Measurements from ENCODE around the gene CKS1B.

The CKS1B gene

GRCh38 chr1:154945962-154946850 is 28.3 kb upstream of the CKS1B start:
- ATAC-seq (no peak), DNase-seq (no peak)

GRCh38 chr1:154948079-154948478 is 26.4 kb upstream of the CKS1B start:
- no peak for DNase-seq
- ATAC-seq: no peak

- DNase-seq: peak; percentile 72
- peak; percentile 44 for ATAC-seq
These were observed 22.4 kb upstream of the CKS1B start for GRCh38 chr1:154951901-154952657.

GRCh38 chr1:154952664-154953063 is 21.8 kb upstream of the CKS1B start:
- DNase-seq (no peak), ATAC-seq (no peak)

GRCh38 chr1:154953611-154954038 is 20.9 kb upstream of the CKS1B start:
- ATAC-seq (no peak), DNase-seq (no peak)

- ATAC-seq (no peak), DNase-seq (no peak)
These were observed 19.9 kb upstream of the CKS1B start for GRCh38 chr1:154954541-154954940.

GRCh38 chr1:154955039-154955717 is 19.3 kb upstream of the CKS1B start:
- ATAC-seq (peak; percentile 88), DNase-seq (peak; percentile 80)

- DNase-seq (peak; percentile 77), ATAC-seq (peak; percentile 48)
These were observed 18.6 kb upstream of the CKS1B start, which contains the start of gene PBXIP1 for GRCh38 chr1:154955718-154956543. Gene PBXIP1 (minus strand): TSS chr1:154956099. CDS start chr1:154953721, 2,378 bp downstream.

- ATAC-seq (no peak), DNase-seq (no peak)
These were observed 17.9 kb upstream of the CKS1B start for GRCh38 chr1:154956544-154956941.

- ATAC-seq (no peak), DNase-seq (no peak)
These were observed 17.3 kb upstream of the CKS1B start for GRCh38 chr1:154957091-154957657.

GRCh38 chr1:154958036-154958435 is 16.4 kb upstream of the CKS1B start:
- ATAC-seq (no peak), DNase-seq (no peak)

- no peak for DNase-seq
- no peak for ATAC-seq
These were observed 15.6 kb upstream of the CKS1B start for GRCh38 chr1:154958681-154959425.

- ATAC-seq: no peak
These were observed 15.1 kb upstream of the CKS1B start for GRCh38 chr1:154959426-154959780.

GRCh38 chr1:154960446-154961136 is 13.9 kb upstream of the CKS1B start:
- DNase-seq (no peak), ATAC-seq (no peak)

More at GRCh38 chr1:154959426-154959780, 15.1 kb upstream of the CKS1B start:
- DNase-seq: no peak

GRCh38 chr1:154961207-154962155 is 13.0 kb upstream of the CKS1B start, which contains the start of gene PYGO2:
Gene PYGO2 (minus strand): TSS chr1:154961782. CDS start chr1:154961576, 206 bp downstream.
- peak; percentile 88 for DNase-seq

GRCh38 chr1:154962156-154962749 is 12.2 kb upstream of the CKS1B start:
- no peak for DNase-seq
- ATAC-seq: peak; percentile 1

More at GRCh38 chr1:154961207-154962155, 13.0 kb upstream of the CKS1B start, which contains the start of gene PYGO2:
- peak; percentile 85 for ATAC-seq

- DNase-seq: no peak
- no peak for ATAC-seq
These were observed 11.6 kb upstream of the CKS1B start for GRCh38 chr1:154962795-154963330.

GRCh38 chr1:154963643-154964042 is 10.8 kb upstream of the CKS1B start:
- no peak for ATAC-seq
- no peak for DNase-seq

Measured in stimulated activated naive CD8-positive, alpha-beta T cell treated with anti-CD3 and anti-CD28 coated beads, Interleukin-15, Interleukin-2, amounts not matched to agents 100 U/mL and 50 U/mL, for 24 hours (primary cell).